ENCODE data around the gene ARSB. TPM values are rescaled to one million over a fixed set of nuclear protein-coding genes. Genes with fewer than 3 reads are reported as not detected.

The ARSB gene
- total RNA-seq (2014; rRNA removed; shearing (Covaris generic)): 9.2 and 12.2 TPM in 2 replicates

GRCh38 chr5:78985116-78985724, at the start of gene ARSB:
ARSB (minus strand) TSS chr5:78985310; CDS start chr5:78985248, 62 bp downstream.
- DNase-seq (ENCODE audit: low read depth): no peak

GRCh38 chr5:79032782-79033181, 47.7 kb upstream of the ARSB start:
- no peak for DNase-seq (ENCODE audit: low read depth)

GRCh38 chr5:79032031-79032695, 47.1 kb upstream of the ARSB start:
- DNase-seq (ENCODE audit: low read depth): no peak

DNA sequence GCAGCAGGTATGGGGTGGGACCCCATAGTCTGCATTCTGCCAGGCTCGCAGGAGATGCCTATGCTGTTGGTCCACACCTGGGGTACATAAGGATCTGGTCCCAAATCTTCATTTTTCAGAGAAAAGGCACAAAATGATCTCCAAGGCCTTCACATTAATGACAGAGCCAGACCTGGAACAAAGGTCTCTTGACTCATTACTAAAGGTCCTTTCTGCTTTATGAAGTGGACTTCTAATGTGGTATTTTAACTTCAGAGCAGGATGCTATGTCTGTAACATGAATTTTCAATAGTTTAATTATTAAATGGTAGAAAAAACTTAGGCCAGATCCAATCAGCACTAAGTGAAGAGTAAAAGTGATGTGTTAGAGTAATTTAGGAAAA, 46.4 kb upstream of the ARSB start:
- DNase-seq (ENCODE audit: low read depth): no peak

- no peak for DNase-seq (ENCODE audit: low read depth)
Observed at GRCh38 chr5:79030663-79031484, 45.8 kb upstream of the ARSB start.

DNA sequence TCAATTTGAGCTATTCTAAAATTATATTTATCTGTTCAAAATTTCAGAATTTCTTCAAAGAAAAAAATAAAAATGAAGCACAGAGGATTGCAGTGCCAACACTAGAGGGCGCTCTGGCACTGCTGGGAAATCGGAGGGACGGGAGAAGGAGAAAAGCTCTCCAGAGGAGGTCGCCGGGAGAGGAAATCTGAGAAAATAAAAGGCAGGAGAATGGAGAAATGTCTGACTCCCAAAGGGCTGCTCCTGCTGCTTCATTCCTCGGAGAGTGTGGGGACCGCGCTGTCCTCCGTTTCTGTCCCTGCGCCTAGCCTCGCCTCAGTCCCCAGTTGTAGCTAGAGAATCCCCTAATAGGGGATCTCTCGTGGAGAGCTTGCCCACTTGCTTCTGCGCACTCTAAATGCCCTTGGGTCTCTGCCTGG, 40.0 kb upstream of the ARSB start:
- peak; percentile 72 for DNase-seq (ENCODE audit: low read depth)

- no peak for DNase-seq (ENCODE audit: low read depth)
Observed at GRCh38 chr5:79023947-79024346, 38.8 kb upstream of the ARSB start.

- no peak for DNase-seq (ENCODE audit: low read depth)
Observed at GRCh38 chr5:79023348-79023747, 38.2 kb upstream of the ARSB start.

- DNase-seq (ENCODE audit: low read depth): no peak
Observed at GRCh38 chr5:79022771-79023170, 37.7 kb upstream of the ARSB start.

- DNase-seq (ENCODE audit: low read depth): no peak
Observed at GRCh38 chr5:79021753-79022152, 36.6 kb upstream of the ARSB start.

GRCh38 chr5:79020861-79021561, 35.9 kb upstream of the ARSB start:
- peak; percentile 72 for DNase-seq (ENCODE audit: low read depth)

GRCh38 chr5:79014631-79015030, 29.5 kb upstream of the ARSB start:
- no peak for DNase-seq (ENCODE audit: low read depth)

DNA sequence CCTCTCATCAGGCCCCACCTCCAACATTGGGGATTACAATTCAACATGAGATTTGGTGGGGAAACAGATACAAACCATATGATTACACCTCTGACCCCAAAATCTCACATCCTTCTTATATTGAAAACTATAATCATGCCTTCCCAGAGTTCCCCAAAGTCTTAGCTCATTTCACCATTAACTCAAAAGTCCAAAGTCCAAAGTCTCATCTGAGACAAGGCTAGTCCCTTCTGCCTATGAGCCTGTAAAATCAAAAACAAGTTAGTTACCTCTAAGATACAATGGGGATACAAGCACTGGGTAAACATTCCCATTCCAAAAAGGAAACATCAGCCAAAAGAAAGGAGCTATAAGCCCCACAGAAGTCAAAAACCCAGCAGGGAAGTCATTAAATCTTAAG, 26.8 kb upstream of the ARSB start:
- no peak for DNase-seq (ENCODE audit: low read depth)

DNA sequence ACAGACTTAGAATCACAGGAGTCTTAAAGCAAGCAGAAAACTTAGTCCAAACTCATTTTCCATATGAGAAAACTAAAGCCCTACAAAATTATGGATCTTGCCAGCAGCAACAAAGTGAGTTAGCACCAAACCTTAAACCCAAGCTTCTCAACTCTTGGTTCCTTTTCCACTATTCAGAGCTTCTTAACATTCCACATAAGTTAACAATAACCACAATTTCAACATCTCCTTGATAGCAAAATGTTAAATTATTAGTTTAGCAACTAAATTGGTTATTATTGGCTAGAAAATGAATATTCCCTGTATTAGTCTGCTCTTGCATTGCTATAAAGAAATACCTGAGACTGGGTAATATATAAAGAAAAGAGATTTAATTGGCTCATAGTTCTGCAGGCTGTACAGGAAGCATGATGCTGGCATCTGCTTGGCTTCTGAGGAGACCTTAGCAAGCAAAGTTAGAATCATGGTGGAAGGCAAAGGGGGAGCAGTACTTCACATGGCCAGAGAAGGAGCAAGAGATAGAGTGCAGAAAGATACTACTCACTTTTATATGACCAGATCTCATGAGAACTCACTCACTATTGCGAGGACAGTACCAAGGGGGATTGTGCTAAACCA, 26.2 kb upstream of the ARSB start:
- DNase-seq (ENCODE audit: low read depth): no peak

GRCh38 chr5:79008362-79008761, 23.3 kb upstream of the ARSB start:
- DNase-seq (ENCODE audit: low read depth): no peak

GRCh38 chr5:79007872-79008271, 22.8 kb upstream of the ARSB start:
- no peak for DNase-seq (ENCODE audit: low read depth)

- DNase-seq (ENCODE audit: low read depth): no peak
Observed at GRCh38 chr5:79005936-79006631, 21.0 kb upstream of the ARSB start.

GRCh38 chr5:79005151-79005550, 20.0 kb upstream of the ARSB start:
- DNase-seq (ENCODE audit: low read depth): no peak

DNA sequence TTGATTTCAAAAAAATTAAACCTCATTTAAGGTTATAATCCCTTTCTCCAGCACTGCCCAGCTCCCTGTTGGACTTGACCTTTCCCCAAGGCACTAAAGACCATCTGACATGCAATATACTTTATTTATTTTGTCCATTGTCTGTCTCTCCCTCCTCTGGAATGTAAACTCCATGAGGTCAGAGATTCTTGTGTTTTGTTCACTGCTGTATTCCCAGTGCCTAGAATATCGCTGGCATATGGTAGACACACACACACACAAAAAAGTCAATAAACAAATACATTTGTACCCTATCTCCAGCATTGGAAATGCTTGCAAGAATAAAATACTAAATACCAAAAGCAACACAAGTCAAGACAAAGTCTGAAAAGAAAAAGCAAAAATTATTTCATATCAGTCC, 17.3 kb upstream of the ARSB start:
- no peak for DNase-seq (ENCODE audit: low read depth)

- no peak for DNase-seq (ENCODE audit: low read depth)
Observed at GRCh38 chr5:79001471-79001870, 16.4 kb upstream of the ARSB start.

GRCh38 chr5:78997090-78997489, 12.0 kb upstream of the ARSB start:
- no peak for DNase-seq (ENCODE audit: low read depth)

Measured in Daoy (cell line).